Liver (tissue), 9 donors: ENCODE results near the gene HMX3. TPM values are rescaled to one million over a fixed set of nuclear protein-coding genes. Genes with fewer than 3 reads are reported as not detected.

ENCODE experiments used
- DNase-seq: peaks from one replicate; pipeline ENCODE4 v3.0.0-alpha.2; 2017; ENCODE audit warnings: low spot score
- H3K27ac ChIP-seq, 2 donors: one replicate each; pipeline ENCODE4 v1.7.0; 2013; ENCODE audit warnings: inconsistent platforms in 2 of 2, low read length in 2 of 2, control low read depth in 1 of 2, low read depth in 1 of 2, mild to moderate bottlenecking in 1 of 2
- H3K27me3 ChIP-seq, 4 donors: one replicate each; pipeline versions ENCODE4 v1.6.1 to v1.7.0; 2013; ENCODE audit warnings: low read length in 3 of 4, inconsistent platforms in 1 of 4, mild to moderate bottlenecking in 1 of 4, moderate library complexity in 1 of 4; ENCODE audit not compliant: control insufficient read depth in 4 of 4, insufficient read depth in 4 of 4
- H3K36me3 ChIP-seq, 4 donors: one replicate each; pipeline versions ENCODE4 v1.6.1 to v1.7.0; 2013; ENCODE audit warnings: low read length in 3 of 4, mild to moderate bottlenecking in 3 of 4, low read depth in 1 of 4, moderate library complexity in 1 of 4; ENCODE audit not compliant: control insufficient read depth in 4 of 4, insufficient read depth in 3 of 4
- H3K4me1 ChIP-seq, 4 donors: one replicate each; pipeline versions ENCODE4 v1.6.1 to v1.7.0; 2013; ENCODE audit warnings: low read length in 3 of 4, mild to moderate bottlenecking in 3 of 4, moderate library complexity in 1 of 4; ENCODE audit not compliant: control insufficient read depth in 4 of 4, insufficient read depth in 4 of 4
- H3K4me3 ChIP-seq, 3 donors: one replicate each; pipeline versions ENCODE4 v1.6.1 to v1.7.0; 2013; ENCODE audit warnings: low read length in 3 of 3, control low read depth in 1 of 3, low read depth in 1 of 3, mild to moderate bottlenecking in 1 of 3
- H3K9ac ChIP-seq, 2 donors: one replicate each; pipeline ENCODE4 v1.7.0; 2013; ENCODE audit warnings: low read length in 2 of 2, mild to moderate bottlenecking in 2 of 2, moderate library complexity in 2 of 2, control low read depth in 1 of 2, low read depth in 1 of 2
- H3K9me3 ChIP-seq, 4 donors: one replicate each; pipeline versions ENCODE4 v1.6.1 to v1.7.0; 2013; ENCODE audit warnings: low read length in 3 of 4; ENCODE audit not compliant: control insufficient read depth in 4 of 4
- CTCF ChIP-seq: fragments of 150-350 bp; IDR thresholded peaks from 2 replicates; pipeline ENCODE4 v1.5.1; 2017; ENCODE audit warnings: improper control_type of control experiment, low read depth, low read length; ENCODE audit not compliant: missing input control
- EGR1 ChIP-seq, 2 donors: IDR thresholded peaks; 2 replicates each; pipeline ENCODE4 v1.6.1; 2016 to 2018; ENCODE audit warnings: antibody characterized with exemption in 2 of 2, low read depth in 2 of 2
- FOXA1 ChIP-seq: IDR thresholded peaks from 2 replicates; pipeline ENCODE4 v1.6.1; 2016; ENCODE audit warnings: antibody characterized with exemption
- FOXA2 ChIP-seq: IDR thresholded peaks from 2 replicates; pipeline ENCODE4 v1.6.1; 2016; ENCODE audit warnings: antibody characterized with exemption
- GABPA ChIP-seq, 2 donors: IDR thresholded peaks in 1 of 2; conservative IDR thresholded peaks in 1 of 2; 2 replicates each; pipeline ENCODE4 v1.6.1; 2016; ENCODE audit warnings: antibody characterized with exemption in 2 of 2, mild to moderate bottlenecking in 1 of 2, moderate library complexity in 1 of 2
- HNF4A ChIP-seq, 2 donors: conservative IDR thresholded peaks; 2 replicates each; pipeline ENCODE4 v1.6.1; 2016; ENCODE audit warnings: antibody characterized with exemption in 2 of 2, mild to moderate bottlenecking in 2 of 2
- JUND ChIP-seq, 2 donors: IDR thresholded peaks; 2 replicates each; pipeline ENCODE4 v1.6.1; 2016; ENCODE audit warnings: antibody characterized with exemption in 2 of 2
- NR2F2 ChIP-seq: IDR thresholded peaks from 2 replicates; pipeline ENCODE4 v1.6.1; 2016; ENCODE audit warnings: antibody characterized with exemption
- RAD21 ChIP-seq, 2 donors: IDR thresholded peaks; 2 replicates each; pipeline ENCODE4 v1.6.1; 2016; ENCODE audit warnings: antibody characterized with exemption in 2 of 2, mild to moderate bottlenecking in 2 of 2
- REST ChIP-seq: IDR thresholded peaks from 2 replicates; pipeline ENCODE4 v1.6.1; 2016; ENCODE audit warnings: antibody characterized with exemption, mild to moderate bottlenecking
- RXRA ChIP-seq, 2 donors: IDR thresholded peaks; 2 replicates each; pipeline ENCODE4 v1.6.1; 2017 to 2018; ENCODE audit warnings: antibody characterized with exemption in 2 of 2, mild to moderate bottlenecking in 1 of 2
- SP1 ChIP-seq: IDR thresholded peaks from 2 replicates; pipeline ENCODE4 v1.6.1; 2018; ENCODE audit warnings: antibody characterized with exemption, mild to moderate bottlenecking
- TAF1 ChIP-seq: conservative IDR thresholded peaks from 2 replicates; pipeline ENCODE4 v1.6.1; 2016; ENCODE audit warnings: antibody characterized with exemption, mild to moderate bottlenecking
- YY1 ChIP-seq: IDR thresholded peaks from 2 replicates; pipeline ENCODE4 v1.6.1; 2016; ENCODE audit warnings: antibody characterized with exemption, mild to moderate bottlenecking
- WGBS: extraction: QIAGEN DNeasy Blood & Tissue Kit; methylation state at CpG from one replicate; pipeline ENCODE4 v1.1.7; 2013; 5-methylcytosine and 5-hydroxymethylcytosine counted together
- polyA plus RNA-seq, 2 donors: library from polyadenylated mRNA; stranded (reverse) in 1 of 2; unstranded in 1 of 2; fragments of 200-250 nt in 1 of 2; fragments of >200 nt in 1 of 2; fragmentation: Nextera tagmentation in 1 of 2; extraction: Ambion mirVana in 1 of 2; gene quantifications; one replicate each; pipeline versions ENCODE4 v1.2.1 to v1.2.3, GENCODE V29; 2013 to 2015
- total RNA-seq, 2 donors: library from RNA; depleted of rRNA; stranded (reverse); fragments of >200 nt; gene quantifications; one replicate each; pipeline ENCODE4 v1.2.3, GENCODE V29; 2014
- TF ChIP-seq, protein P1 (sequence below): IDR thresholded peaks from 2 replicates; pipeline ENCODE4 v1.6.1; 2016; ENCODE audit warnings: antibody characterized with exemption
- TF ChIP-seq, protein P2 (sequence below): IDR thresholded peaks from 2 replicates; pipeline ENCODE4 v1.6.1; 2016; ENCODE audit warnings: antibody characterized with exemption
- TF ChIP-seq, protein P3 (sequence below): IDR thresholded peaks from 2 replicates; pipeline ENCODE4 v1.6.1; 2016; ENCODE audit warnings: antibody characterized with exemption
- donor health status: healthy.
- donor health status: healthy.
- donor health status: healthy.
- donor health status: healthy.
- donor health status: healthy.

The HMX3 gene
- total and polyA plus RNA-seq, 4 donors, result not detected

DNA sequence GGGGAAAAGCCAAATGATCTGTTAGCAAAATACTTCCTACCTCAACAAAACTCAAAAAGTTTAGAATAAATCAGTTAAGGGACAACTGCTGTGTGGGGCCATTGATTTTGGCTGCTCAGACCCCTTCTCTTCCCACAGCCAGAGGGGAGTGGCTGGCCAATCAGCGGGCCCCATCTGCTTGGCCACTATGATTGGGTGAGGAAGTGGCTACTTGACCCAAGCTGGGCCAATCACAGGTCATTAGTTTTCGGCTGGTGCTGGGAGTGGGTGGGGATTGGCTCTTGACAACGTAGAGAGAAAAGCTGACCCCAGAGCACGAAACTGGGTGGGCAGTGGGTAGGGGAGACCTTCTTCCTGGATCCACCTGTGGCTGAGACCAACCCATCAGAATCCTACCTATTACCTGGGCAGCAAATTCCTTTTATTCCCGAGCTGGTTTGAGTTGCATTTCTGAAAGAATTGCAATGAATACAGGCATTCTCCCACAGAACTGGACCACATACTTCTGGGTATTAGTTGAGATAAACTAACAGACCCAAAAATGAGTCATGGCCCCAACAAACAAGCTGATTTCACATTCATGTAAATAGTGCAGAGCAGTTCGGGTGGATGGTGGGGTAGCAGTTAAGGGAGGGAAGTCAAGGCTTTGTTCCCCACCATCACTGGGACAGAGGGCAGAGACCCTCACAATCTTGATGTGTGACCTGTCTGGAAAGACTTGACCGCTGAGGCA, 35.6 kb upstream of the HMX3 start (continued):
- TF ChIP-seq RAD21 (IDR thresholded peaks at IDR 0.05), result no peak
- TF ChIP-seq FOXA1, result no peak

DNA sequence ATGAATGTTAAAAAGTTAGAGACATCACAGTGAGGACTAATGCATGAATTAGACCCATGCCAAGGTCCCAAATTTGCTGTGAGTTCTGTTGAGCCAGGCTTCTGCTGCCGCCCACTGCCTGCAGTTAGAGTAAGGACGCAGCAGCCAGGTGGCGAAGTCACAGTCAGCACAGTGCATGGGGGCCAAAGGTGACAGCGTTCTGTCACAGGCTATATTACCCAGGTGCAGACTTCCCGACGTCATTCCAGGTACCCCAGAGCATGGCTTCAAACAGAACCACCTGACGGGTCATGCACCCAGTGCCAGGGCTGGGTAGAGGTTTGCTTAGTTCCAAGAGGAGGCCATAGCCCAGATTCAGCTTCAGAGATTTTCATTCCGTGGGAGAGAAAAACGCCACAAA, 33.9 kb upstream of the HMX3 start:
- 55% methylated on average over 9 of the region's 9 CpGs for WGBS
- no peaks in the 10 kb centered on the region for H3K4me1 ChIP-seq
- no peak overlapping the region for H3K27ac ChIP-seq
- no peak for DNase-seq
- no peak overlapping the region for H3K9ac ChIP-seq
- H3K4me3 ChIP-seq, result no peak overlapping the region
- peaks cover 0 to 4% (median 0%) of the 10 kb centered on the region in 4 donors for H3K27me3 ChIP-seq
- no peaks in the 10 kb centered on the region for H3K9me3 ChIP-seq
- H3K36me3 ChIP-seq, result no peaks in the 10 kb centered on the region
- no peak for TF ChIP-seq SP1
- no peak for TF ChIP-seq NR2F2
- no peak for TF ChIP-seq EGR1 (IDR thresholded peaks at IDR 0.05; ENCODE audit: low read depth in 2 of 2)
- peak in 1 of 2 donors; percentile 47 for TF ChIP-seq RAD21 (IDR thresholded peaks at IDR 0.05)
- TF ChIP-seq, protein P1, sequence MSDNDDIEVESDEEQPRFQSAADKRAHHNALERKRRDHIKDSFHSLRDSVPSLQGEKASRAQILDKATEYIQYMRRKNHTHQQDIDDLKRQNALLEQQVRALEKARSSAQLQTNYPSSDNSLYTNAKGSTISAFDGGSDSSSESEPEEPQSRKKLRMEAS, result no peak

GRCh38 chr10:123102673-123103072, 33.1 kb upstream of the HMX3 start:
- H3K27me3 ChIP-seq, result peaks cover 0 to 4% (median 0%) of the 10 kb centered on the region in 4 donors
- H3K9ac ChIP-seq, result no peak overlapping the region
- H3K4me3 ChIP-seq, result no peak overlapping the region
- TF ChIP-seq TAF1 (no peak), RAD21 (IDR thresholded peaks at IDR 0.05) (no peak), JUND (IDR thresholded peaks at IDR 0.05) (no peak), GABPA (IDR thresholded peaks at IDR 0.05 in 1 of 2, conservative IDR thresholded peaks at IDR 0.05 in 1 of 2) (no peak), CTCF (no peak), YY1 (no peak), HNF4A (conservative IDR thresholded peaks at IDR 0.05) (no peak), REST (no peak), RXRA (IDR thresholded peaks at IDR 0.05) (no peak), EGR1 (IDR thresholded peaks at IDR 0.05; ENCODE audit: low read depth in 2 of 2) (no peak), FOXA2 (no peak), NR2F2 (no peak), SP1 (no peak), FOXA1 (no peak)
- TF ChIP-seq, protein P2, sequence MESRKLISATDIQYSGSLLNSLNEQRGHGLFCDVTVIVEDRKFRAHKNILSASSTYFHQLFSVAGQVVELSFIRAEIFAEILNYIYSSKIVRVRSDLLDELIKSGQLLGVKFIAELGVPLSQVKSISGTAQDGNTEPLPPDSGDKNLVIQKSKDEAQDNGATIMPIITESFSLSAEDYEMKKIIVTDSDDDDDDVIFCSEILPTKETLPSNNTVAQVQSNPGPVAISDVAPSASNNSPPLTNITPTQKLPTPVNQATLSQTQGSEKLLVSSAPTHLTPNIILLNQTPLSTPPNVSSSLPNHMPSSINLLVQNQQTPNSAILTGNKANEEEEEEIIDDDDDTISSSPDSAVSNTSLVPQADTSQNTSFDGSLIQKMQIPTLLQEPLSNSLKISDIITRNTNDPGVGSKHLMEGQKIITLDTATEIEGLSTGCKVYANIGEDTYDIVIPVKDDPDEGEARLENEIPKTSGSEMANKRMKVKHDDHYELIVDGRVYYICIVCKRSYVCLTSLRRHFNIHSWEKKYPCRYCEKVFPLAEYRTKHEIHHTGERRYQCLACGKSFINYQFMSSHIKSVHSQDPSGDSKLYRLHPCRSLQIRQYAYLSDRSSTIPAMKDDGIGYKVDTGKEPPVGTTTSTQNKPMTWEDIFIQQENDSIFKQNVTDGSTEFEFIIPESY, result no peak
- TF ChIP-seq, protein P3, sequence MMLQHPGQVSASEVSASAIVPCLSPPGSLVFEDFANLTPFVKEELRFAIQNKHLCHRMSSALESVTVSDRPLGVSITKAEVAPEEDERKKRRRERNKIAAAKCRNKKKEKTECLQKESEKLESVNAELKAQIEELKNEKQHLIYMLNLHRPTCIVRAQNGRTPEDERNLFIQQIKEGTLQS, result no peak
- no peak for DNase-seq
- no peak overlapping the region for H3K27ac ChIP-seq
- 69% methylated on average over 2 of the region's 2 CpGs for WGBS
- H3K36me3 ChIP-seq, result no peaks in the 10 kb centered on the region
- peaks cover 0 to 2% (median 0%) of the 10 kb centered on the region in 4 donors for H3K9me3 ChIP-seq
- no peaks in the 10 kb centered on the region for H3K4me1 ChIP-seq
